K562 (cell line): Measurements from ENCODE around the gene ATF3. TPM values are rescaled to one million over a fixed set of nuclear protein-coding genes. Genes with fewer than 3 reads are reported as not detected.

Experiments
- ETV6 ChIP-seq, 3 experiments: fragments of 150-350 bp in 1 of 3; sonication (generic) in 1 of 3; formaldehyde crosslinking in 1 of 3; IDR thresholded peaks; 2 replicates each; pipeline versions ENCODE4 v1.6.1 to v1.8.0; 2014 to 2022; ENCODE audit warnings: borderline replicate concordance in 2 of 3, low read depth in 2 of 3, antibody characterized with exemption in 1 of 3, low read length in 1 of 3, mild to moderate bottlenecking in 1 of 3, missing genetic modification reagents in 1 of 3
- RAD21 ChIP-seq, 2 experiments: fragments of 250-450 bp in 1 of 2; fragments of 450-650 bp in 1 of 2; sonication (Bioruptor Pico) in 1 of 2; formaldehyde crosslinking in 1 of 2; IDR thresholded peaks in 1 of 2; conservative IDR thresholded peaks in 1 of 2; 2 replicates each; pipeline versions ENCODE4 v1.4.0 to v1.8.0; 2020 to 2022; ENCODE audit warnings: mild to moderate bottlenecking in 2 of 2, moderate library complexity in 1 of 2
- SNIP1 ChIP-seq: fragments of 450-650 bp; IDR thresholded peaks from 2 replicates; pipeline ENCODE4 v1.7.1; 2017; ENCODE audit warnings: low read depth, mild to moderate bottlenecking
- TCF7 ChIP-seq: sonication (generic); IDR thresholded peaks from 2 replicates; pipeline ENCODE4 v1.6.1; 2016; ENCODE audit warnings: antibody characterized with exemption, borderline replicate concordance
- TRIM28 ChIP-seq: fragments of 450-650 bp; IDR thresholded peaks from 2 replicates; pipeline ENCODE4 v1.6.1; 2017
- ZBTB7A ChIP-seq: IDR thresholded peaks from 2 replicates; pipeline ENCODE4 v1.6.1; 2011; ENCODE audit warnings: low read depth, mild to moderate bottlenecking, low read length, moderate library complexity, borderline replicate concordance; ENCODE audit not compliant: control insufficient read depth
- ZNF124 ChIP-seq: sonication (generic); formaldehyde crosslinking; IDR thresholded peaks from 2 replicates; pipeline ENCODE4 v1.8.1; 2022; ENCODE audit warnings: missing genetic modification reagents
- ZNF316 ChIP-seq: fragments of 450-650 bp; IDR thresholded peaks from 2 replicates; pipeline ENCODE4 v1.6.1; 2016
- ZNF778 ChIP-seq: fragments of 450-650 bp; formaldehyde crosslinking; IDR thresholded peaks from 2 replicates; pipeline ENCODE4 v1.4.0; 2020; ENCODE audit warnings: mild to moderate bottlenecking, moderate library complexity
- polyA plus RNA-seq, 8 experiments: library from polyadenylated mRNA; depleted of rRNA in 4 of 8; stranded (reverse) in 5 of 8; unstranded in 3 of 8; fragments of >200 nt; fragmentation: Nextera tagmentation in 2 of 8; fragmentation: Illumina TruSeq in 1 of 8; extraction: Ambion mirVana in 2 of 8; extraction: Trizol in 1 of 8; gene quantifications; 2 replicates each; pipeline versions ENCODE4 v1.2.1 to v1.2.3, GENCODE V29; 2011 to 2014; ENCODE audit warnings: inconsistent platforms in 1 of 8, missing spikeins in 1 of 8
- total RNA-seq, 7 experiments: library from RNA; depleted of rRNA in 6 of 7; stranded (reverse); fragments of >200 nt in 6 of 7; fragmentation: Illumina TruSeq in 2 of 7; extraction: Trizol in 2 of 7; gene quantifications; 2 replicates each; pipeline versions ENCODE4 v1.2.1 to v1.2.3, GENCODE V29; 2011 to 2021; ENCODE audit warnings: low replicate concordance in 1 of 7
- TF ChIP-seq, protein P1 (sequence below): fragments of 450-650 bp; formaldehyde crosslinking; IDR thresholded peaks from 2 replicates; pipeline ENCODE4 v1.4.0; 2022; ENCODE audit warnings: missing genetic modification characterization
- TF ChIP-seq, protein P2 (sequence below): fragments of 450-650 bp; conservative IDR thresholded peaks from 2 replicates; pipeline ENCODE4 v1.6.1; 2016; ENCODE audit warnings: missing genetic modification characterization, low read depth, mild to moderate bottlenecking, control low read depth, missing compliant biosample characterization
- TF ChIP-seq, protein P3 (sequence below): fragments of 450-650 bp; formaldehyde crosslinking; IDR thresholded peaks from 2 replicates; pipeline ENCODE4 v1.4.0; 2022; ENCODE audit warnings: missing genetic modification characterization
- TF ChIP-seq, protein P4 (sequence below), 2 experiments: fragments of 450-650 bp; formaldehyde crosslinking in 1 of 2; IDR thresholded peaks; 2 replicates each; pipeline versions ENCODE4 v1.4.0 to v1.6.1; 2014 to 2020; ENCODE audit warnings: mild to moderate bottlenecking in 2 of 2, borderline replicate concordance in 1 of 2, low read depth in 1 of 2

ATF3 gene
- total and polyA plus RNA-seq, 9 of the 15 experiments (the other 6 are each of a cell fraction or from before 2014, with no cell fraction given) = 3.5 to 28.2 (median 19.8) TPM

DNA sequence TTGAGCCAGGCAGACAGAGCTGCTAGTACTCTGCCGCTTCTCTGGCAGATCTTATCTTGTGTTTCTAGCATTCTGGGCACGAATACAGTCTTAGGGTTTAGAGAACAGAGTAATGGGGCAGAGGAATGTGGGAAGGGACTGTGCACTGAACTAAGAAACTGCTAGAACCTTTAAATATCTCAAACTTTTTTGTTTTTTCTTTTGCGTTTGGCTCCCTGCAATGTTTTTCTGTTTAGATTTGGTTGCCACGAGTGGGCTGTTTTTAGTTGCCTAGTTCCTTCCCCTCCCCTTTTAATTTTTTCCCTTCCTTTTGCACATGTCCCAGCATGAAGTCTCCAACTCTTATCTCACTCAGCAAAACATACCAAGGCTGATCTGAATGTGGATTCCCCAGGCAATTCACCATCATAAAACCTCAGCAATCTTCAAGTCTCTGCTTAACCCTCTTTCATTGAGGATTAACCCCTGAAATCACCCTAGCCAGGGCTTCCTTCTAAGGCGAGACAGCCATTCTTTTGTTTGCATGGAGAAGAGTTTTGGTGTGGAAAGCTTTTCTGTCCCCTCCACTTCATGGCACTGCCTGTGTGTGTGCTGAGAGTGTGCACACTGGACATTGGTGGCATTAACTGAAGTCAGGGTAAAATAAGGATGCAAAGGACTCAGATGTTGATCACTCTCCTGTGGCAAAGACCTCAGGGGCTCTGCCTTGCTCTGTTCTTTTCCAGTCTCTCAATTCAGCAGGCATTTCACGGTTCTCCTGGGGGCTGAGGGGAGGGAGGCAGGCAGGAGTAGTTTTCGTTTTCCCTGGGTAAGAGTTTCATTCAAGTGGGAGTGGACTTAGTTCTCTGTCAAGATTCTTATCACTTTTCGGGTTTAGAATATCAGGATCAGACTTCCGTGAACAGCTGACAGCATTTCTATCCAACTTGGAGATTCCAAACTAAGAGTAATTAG, 2.8 kb upstream of the ATF3 start (continued):
- TF ChIP-seq, protein P1, sequence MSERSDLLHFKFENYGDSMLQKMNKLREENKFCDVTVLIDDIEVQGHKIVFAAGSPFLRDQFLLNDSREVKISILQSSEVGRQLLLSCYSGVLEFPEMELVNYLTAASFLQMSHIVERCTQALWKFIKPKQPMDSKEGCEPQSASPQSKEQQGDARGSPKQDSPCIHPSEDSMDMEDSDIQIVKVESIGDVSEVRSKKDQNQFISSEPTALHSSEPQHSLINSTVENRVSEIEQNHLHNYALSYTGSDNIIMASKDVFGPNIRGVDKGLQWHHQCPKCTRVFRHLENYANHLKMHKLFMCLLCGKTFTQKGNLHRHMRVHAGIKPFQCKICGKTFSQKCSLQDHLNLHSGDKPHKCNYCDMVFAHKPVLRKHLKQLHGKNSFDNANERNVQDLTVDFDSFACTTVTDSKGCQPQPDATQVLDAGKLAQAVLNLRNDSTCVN (CRISPR knock-in tag) = no peak
- TF ChIP-seq ZNF316 (peak; percentile 5; the same call in 1 of the 2 replicates), ZNF124 (CRISPR knock-in tag) (no peak), TCF7 (no peak), ZBTB7A (no peak), TRIM28 (no peak), SNIP1 (no peak), RAD21 (CRISPR knock-in tag; conservative IDR thresholded peaks at IDR 0.05 in 1 of 2, IDR thresholded peaks at IDR 0.05 in 1 of 2) (no peak), ETV6 (IDR thresholded peaks at IDR 0.05; ENCODE audit: borderline replicate concordance in 1 of 2, low read depth in 2 of 2, low read length in 1 of 2) (no peak), ETV6 (CRISPR knock-in tag; IDR thresholded peaks at IDR 0.05; ENCODE audit: borderline replicate concordance) (no peak), ZNF778 (no peak)
- TF ChIP-seq, protein P2, sequence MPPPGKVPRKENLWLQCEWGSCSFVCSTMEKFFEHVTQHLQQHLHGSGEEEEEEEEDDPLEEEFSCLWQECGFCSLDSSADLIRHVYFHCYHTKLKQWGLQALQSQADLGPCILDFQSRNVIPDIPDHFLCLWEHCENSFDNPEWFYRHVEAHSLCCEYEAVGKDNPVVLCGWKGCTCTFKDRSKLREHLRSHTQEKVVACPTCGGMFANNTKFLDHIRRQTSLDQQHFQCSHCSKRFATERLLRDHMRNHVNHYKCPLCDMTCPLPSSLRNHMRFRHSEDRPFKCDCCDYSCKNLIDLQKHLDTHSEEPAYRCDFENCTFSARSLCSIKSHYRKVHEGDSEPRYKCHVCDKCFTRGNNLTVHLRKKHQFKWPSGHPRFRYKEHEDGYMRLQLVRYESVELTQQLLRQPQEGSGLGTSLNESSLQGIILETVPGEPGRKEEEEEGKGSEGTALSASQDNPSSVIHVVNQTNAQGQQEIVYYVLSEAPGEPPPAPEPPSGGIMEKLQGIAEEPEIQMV (tag) = no peak
- TF ChIP-seq, protein P3, sequence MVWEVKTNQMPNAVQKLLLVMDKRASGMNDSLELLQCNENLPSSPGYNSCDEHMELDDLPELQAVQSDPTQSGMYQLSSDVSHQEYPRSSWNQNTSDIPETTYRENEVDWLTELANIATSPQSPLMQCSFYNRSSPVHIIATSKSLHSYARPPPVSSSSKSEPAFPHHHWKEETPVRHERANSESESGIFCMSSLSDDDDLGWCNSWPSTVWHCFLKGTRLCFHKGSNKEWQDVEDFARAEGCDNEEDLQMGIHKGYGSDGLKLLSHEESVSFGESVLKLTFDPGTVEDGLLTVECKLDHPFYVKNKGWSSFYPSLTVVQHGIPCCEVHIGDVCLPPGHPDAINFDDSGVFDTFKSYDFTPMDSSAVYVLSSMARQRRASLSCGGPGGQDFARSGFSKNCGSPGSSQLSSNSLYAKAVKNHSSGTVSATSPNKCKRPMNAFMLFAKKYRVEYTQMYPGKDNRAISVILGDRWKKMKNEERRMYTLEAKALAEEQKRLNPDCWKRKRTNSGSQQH = 0 out of 2 replicates have a peak, but pooled peaks have one; percentile 17
- TF ChIP-seq, protein P4, sequence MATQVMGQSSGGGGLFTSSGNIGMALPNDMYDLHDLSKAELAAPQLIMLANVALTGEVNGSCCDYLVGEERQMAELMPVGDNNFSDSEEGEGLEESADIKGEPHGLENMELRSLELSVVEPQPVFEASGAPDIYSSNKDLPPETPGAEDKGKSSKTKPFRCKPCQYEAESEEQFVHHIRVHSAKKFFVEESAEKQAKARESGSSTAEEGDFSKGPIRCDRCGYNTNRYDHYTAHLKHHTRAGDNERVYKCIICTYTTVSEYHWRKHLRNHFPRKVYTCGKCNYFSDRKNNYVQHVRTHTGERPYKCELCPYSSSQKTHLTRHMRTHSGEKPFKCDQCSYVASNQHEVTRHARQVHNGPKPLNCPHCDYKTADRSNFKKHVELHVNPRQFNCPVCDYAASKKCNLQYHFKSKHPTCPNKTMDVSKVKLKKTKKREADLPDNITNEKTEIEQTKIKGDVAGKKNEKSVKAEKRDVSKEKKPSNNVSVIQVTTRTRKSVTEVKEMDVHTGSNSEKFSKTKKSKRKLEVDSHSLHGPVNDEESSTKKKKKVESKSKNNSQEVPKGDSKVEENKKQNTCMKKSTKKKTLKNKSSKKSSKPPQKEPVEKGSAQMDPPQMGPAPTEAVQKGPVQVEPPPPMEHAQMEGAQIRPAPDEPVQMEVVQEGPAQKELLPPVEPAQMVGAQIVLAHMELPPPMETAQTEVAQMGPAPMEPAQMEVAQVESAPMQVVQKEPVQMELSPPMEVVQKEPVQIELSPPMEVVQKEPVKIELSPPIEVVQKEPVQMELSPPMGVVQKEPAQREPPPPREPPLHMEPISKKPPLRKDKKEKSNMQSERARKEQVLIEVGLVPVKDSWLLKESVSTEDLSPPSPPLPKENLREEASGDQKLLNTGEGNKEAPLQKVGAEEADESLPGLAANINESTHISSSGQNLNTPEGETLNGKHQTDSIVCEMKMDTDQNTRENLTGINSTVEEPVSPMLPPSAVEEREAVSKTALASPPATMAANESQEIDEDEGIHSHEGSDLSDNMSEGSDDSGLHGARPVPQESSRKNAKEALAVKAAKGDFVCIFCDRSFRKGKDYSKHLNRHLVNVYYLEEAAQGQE (IDR thresholded peaks at IDR 0.05; ENCODE audit: borderline replicate concordance) = no peak
- TF ChIP-seq, protein P4 (CRISPR knock-in tag; IDR thresholded peaks at IDR 0.05; ENCODE audit: low read depth) = no peak
